Esophagus squamous epithelium (tissue), 5 donors: Measurements from ENCODE around the gene ST8SIA2. TPM values are rescaled to one million over a fixed set of nuclear protein-coding genes. Genes with fewer than 3 reads are reported as not detected.

Source experiments
- DNase-seq: peaks from one replicate; lab custom pipeline; 2025; lab: John Stamatoyannopoulos, UW
- H3K27ac ChIP-seq, 4 donors: fragments of 200-600 bp; sonication (generic); one replicate each; pipeline ENCODE4 v1.5.1; 2016 to 2019; ENCODE audit warnings: mild to moderate bottlenecking in 1 of 4
- H3K27me3 ChIP-seq, 4 donors: fragments of 200-600 bp; sonication (generic); 1 replicate in 3 of 4; 2 replicates in 1 of 4; pipeline versions ENCODE4 v1.5.1 to v1.6.0; 2017 to 2021; ENCODE audit warnings: antibody characterized with exemption in 1 of 4
- H3K36me3 ChIP-seq, 3 donors: fragments of 200-600 bp; sonication (generic); one replicate each; pipeline ENCODE4 v1.5.1; 2016 to 2019
- H3K4me1 ChIP-seq, 3 donors: fragments of 200-600 bp; sonication (generic); one replicate each; pipeline ENCODE4 v1.5.1; 2017 to 2019
- H3K4me3 ChIP-seq, 4 donors: fragments of 200-600 bp; sonication (generic); 1 replicate in 3 of 4; 2 replicates in 1 of 4; pipeline ENCODE4 v1.5.1; 2016 to 2019; ENCODE audit warnings: mild to moderate bottlenecking in 2 of 4, moderate library complexity in 1 of 4
- H3K9me3 ChIP-seq, 3 donors: fragments of 200-600 bp; sonication (generic); one replicate each; pipeline ENCODE4 v1.5.1; 2016 to 2019
- CTCF ChIP-seq, 6 experiments: fragments of 450-650 bp in 4 of 6; fragments of 200-600 bp in 2 of 6; sonication (generic) in 2 of 6; IDR thresholded peaks; one replicate each; pipeline ENCODE4 v1.5.1; 2016 to 2019; ENCODE audit warnings: antibody characterized with exemption in 6 of 6, mild to moderate bottlenecking in 4 of 6, moderate library complexity in 4 of 6
- POLR2A ChIP-seq, 4 donors: fragments of 450-650 bp; IDR thresholded peaks; one replicate each; pipeline ENCODE4 v1.6.1; 2017; ENCODE audit warnings: antibody characterized with exemption in 4 of 4, mild to moderate bottlenecking in 4 of 4, moderate library complexity in 3 of 4
- WGBS, 2 donors: methylation state at CpG; one replicate each; pipeline ENCODE4 v1.1.5; 2018; 5-methylcytosine and 5-hydroxymethylcytosine counted together
- intact Hi-C: fragments of 100-400 bp; cut with DNase I; formaldehyde crosslinking; loops from one replicate; pipeline ENCODE4 v1.15.0; 2022
- total RNA-seq, 4 donors: library from RNA; depleted of rRNA; stranded (reverse); fragments of >200 nt; gene quantifications; one replicate each; pipeline ENCODE4 v1.1.0, GENCODE V29; 2016
- donor health status: DM: yes; HTN: yes; CAD: no.

ST8SIA2 gene
- total RNA-seq, 4 donors from 2014 or later, result not detected

DNA sequence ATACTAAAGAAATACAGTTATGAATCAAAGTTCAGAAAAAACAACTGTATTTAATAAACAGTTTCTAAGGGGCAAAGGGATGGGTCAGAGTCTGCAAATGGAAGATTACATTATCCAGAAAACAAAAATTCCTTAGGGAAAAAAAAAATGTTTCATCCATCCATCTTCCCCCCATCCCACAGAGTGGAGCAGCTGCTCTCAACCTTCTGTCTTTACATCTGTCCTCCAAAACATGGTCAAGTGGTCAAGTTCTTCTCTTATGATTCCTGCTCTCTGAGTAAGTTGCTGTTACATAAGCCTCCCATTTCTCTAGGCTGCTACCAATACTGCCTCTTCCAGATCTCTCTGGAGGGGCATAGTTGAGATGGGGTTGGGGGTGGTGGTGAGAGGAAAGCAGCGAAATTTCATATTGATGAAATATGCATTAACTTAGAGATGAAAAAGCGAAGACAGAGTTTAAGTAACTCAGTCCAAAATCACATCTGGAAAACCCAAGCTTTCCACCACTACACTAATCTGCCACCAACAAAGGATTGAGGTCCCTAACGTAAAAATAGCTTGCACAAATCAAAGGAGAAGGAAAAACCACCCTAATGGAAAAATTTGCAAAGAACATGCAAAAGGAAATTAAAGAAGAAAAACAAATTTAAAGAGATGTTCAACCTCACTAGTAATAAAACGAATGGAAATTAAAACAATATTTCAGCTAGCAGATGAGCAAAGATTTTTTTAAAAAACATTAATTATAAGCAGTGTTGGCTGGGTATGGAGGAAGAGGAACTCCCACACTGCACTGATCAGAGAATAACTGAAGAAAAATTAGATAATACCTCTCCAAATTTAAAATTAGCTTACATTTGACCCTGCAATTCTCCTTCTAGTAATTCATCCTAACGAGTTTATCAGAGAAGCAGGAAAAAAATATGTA is 109.5 kb downstream of the ST8SIA2 start:
- TF ChIP-seq CTCF (IDR thresholded peaks at IDR 0.05) (no peak), POLR2A (IDR thresholded peaks at IDR 0.05) (no peak)
- no peak overlapping the region for H3K27ac ChIP-seq
- H3K27me3 ChIP-seq, result peaks cover 0 to 29% (median 0%) of the 10 kb centered on the region in 4 donors
- H3K4me3 ChIP-seq, result no peak overlapping the region
- H3K4me1 ChIP-seq, result no peaks in the 10 kb centered on the region
- H3K36me3 ChIP-seq, result no peaks in the 10 kb centered on the region
- WGBS, 2 donors, result 48 to 55% methylated on average over 5 of the region's 5 CpGs
- DNase-seq, result no peak
- intact Hi-C loops, result no loop called here
- H3K9me3 ChIP-seq, result peaks cover 0 to 11% (median 0%) of the 10 kb centered on the region in 3 donors

DNA sequence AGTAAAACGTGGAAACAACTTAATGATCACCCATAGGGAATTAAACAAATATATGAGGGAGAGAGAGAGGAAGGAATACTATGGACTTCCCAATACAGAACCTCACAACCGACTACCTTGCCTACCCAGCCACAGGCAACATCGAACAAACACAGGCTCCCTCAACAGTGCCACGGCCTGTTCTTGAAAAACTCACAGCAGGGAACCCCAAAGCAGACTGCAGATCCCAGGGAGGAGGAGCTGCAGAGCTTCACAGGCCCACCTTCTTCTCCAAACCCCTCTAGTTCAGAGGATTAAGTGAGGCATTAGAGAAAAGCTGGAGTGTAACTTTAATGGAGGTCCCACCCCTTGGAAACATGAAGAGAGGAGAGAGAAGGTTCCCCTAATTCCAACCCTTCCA is 110.2 kb downstream of the ST8SIA2 start:
- Histone ChIP-seq H3K27me3 (peaks cover 0 to 28% (median 0%) of the 10 kb centered on the region in 4 donors), H3K9me3 (peaks cover 0 to 11% (median 0%) of the 10 kb centered on the region in 3 donors), H3K27ac (no peak overlapping the region), H3K36me3 (no peaks in the 10 kb centered on the region), H3K4me1 (no peaks in the 10 kb centered on the region), H3K4me3 (no peak overlapping the region)
- no peak for TF ChIP-seq POLR2A (IDR thresholded peaks at IDR 0.05)
- TF ChIP-seq CTCF (IDR thresholded peaks at IDR 0.05), result no peak
- WGBS, 2 donors, result 42 to 67% methylated on average over 4 of the region's 4 CpGs
- intact Hi-C loops, result no loop called here
- DNase-seq, result no peak

DNA sequence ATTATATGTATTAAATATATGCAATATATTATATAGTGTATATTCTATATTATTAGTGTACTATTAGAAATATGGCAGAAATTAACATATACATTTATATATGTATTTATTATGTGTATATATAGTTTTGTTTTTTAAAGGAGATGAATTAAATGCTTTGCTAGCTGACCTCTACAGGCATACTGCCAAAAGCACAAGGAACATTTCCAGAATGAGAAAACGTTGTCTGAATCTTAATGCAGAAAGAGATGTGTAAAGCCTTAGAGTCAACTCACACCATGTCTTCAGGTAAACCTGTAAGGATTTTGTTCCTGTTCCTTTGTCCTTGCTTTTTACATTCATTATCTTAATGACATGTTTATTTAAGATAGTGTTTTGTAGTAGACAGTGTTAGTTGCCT is 111.9 kb downstream of the ST8SIA2 start:
- Histone ChIP-seq H3K4me3 (no peak overlapping the region), H3K36me3 (no peaks in the 10 kb centered on the region), H3K9me3 (peaks cover 0 to 11% (median 0%) of the 10 kb centered on the region in 3 donors), H3K4me1 (no peaks in the 10 kb centered on the region), H3K27ac (no peak overlapping the region), H3K27me3 (peaks cover 0 to 11% (median 0%) of the 10 kb centered on the region in 4 donors)
- DNase-seq, result no peak
- TF ChIP-seq CTCF (IDR thresholded peaks at IDR 0.05), result no peak
- TF ChIP-seq POLR2A (IDR thresholded peaks at IDR 0.05), result no peak
- intact Hi-C loops, result no loop called here
- 21 to 23% methylated on average over 1 of the region's 1 CpG for WGBS, 2 donors

DNA sequence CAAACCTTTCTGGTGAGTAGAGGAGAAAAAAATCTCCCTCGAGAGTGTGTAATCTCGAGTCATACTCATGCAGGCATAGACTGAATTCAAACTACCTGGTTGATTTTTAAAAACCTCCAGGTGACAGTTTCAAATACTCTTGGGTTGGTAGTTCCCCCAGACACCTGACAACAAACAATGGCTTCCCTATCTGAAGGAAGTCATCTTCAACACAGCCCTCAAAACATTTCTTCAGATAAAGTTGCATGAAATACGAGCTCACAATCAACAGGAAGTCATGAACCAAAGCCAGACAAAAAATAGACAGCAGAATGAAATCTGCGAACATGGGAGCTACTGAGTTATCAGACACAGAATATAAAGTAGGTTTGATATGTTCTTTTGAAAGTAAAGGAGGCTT is 112.8 kb downstream of the ST8SIA2 start:
- Histone ChIP-seq H3K36me3 (no peaks in the 10 kb centered on the region), H3K9me3 (peaks cover 0 to 11% (median 0%) of the 10 kb centered on the region in 3 donors), H3K4me3 (no peak overlapping the region), H3K27me3 (peaks cover 0 to 4% (median 0%) of the 10 kb centered on the region in 4 donors), H3K27ac (no peak overlapping the region), H3K4me1 (no peaks in the 10 kb centered on the region)
- no peak for DNase-seq
- TF ChIP-seq CTCF (IDR thresholded peaks at IDR 0.05) (no peak), POLR2A (IDR thresholded peaks at IDR 0.05) (no peak)
- intact Hi-C loops, result no loop called here
- WGBS, 2 donors, result 62 to 64% methylated on average over 4 of the region's 4 CpGs

DNA sequence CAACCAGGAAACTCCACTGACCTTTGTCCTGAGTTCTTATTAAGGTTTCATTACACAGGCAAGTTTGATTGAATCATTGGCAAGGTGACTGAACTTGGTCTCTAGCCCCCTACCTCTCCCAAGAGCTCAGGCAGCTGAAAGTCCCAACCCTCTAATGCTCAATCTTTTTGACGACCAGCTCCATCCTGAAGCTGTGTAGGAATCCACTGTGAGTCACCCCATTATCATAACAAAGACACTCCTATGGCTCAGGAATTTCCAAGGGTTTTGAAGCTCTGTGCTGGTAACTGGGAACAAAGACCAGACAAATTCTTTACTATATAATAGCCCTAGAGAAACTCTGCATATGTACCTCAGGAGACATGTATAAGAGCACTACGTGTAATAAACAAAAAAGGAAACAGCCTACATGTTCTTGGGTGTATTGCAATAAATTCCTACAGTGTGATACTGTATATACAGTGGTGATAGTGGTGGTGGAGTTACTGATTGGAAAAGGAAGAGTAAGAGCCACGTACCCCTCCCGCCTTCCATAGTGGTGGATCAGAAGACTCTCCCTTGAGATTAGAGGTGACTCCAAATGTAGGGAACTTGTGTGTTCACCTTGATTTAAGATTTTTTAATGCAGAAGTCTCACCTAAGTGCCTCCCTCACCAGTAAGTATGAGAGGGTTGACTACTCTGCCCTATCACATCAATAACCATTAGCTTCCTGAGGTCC is 116.6 kb downstream of the ST8SIA2 start:
- no peak overlapping the region for H3K27ac ChIP-seq
- no peaks in the 10 kb centered on the region for H3K36me3 ChIP-seq
- TF ChIP-seq CTCF (IDR thresholded peaks at IDR 0.05), result no peak
- TF ChIP-seq POLR2A (IDR thresholded peaks at IDR 0.05), result no peak
- H3K27me3 ChIP-seq, result no peaks in the 10 kb centered on the region
- DNase-seq, result no peak
- H3K4me3 ChIP-seq, result no peak overlapping the region
- 56 to 67% methylated on average over 3 to 4 of the region's 4 CpGs for WGBS, 2 donors
- no peaks in the 10 kb centered on the region for H3K4me1 ChIP-seq
- intact Hi-C loops, result no loop called here
- H3K9me3 ChIP-seq, result peaks cover 0 to 11% (median 0%) of the 10 kb centered on the region in 3 donors
